HG03196 (cell line): ENCODE results near the gene C11orf86.

Source experiments
- ATAC-seq: cut with Tn5 transposase; IDR thresholded peaks from one replicate; pipeline ENCODE4 v1.9.1; 2021; ENCODE audit not compliant: unreplicated experiment

C11orf86 gene

DNA sequence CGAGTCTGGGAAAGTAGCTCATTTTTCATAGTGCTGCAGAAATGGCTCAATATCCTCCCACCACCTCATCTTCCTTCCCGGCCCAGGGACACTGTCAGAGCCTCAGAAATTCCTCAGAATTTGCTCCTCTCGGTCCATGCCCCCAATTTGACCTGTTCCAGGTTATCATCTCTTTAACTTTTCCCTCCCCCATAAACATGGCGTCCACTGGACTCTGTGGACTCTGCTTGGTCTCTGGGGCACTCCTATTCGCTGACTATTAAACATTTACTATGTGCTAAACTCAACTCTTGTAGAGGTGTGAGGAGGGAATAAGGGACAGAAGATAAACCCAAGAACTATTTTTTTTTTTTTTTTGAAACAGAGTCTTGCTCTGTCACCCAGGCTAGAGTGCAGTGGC is 8.8 kb upstream of the C11orf86 start:
- ATAC-seq, result no peak

GRCh38 chr11:66967670-66968425 is 7.3 kb upstream of the C11orf86 start:
- no peak for ATAC-seq

DNA sequence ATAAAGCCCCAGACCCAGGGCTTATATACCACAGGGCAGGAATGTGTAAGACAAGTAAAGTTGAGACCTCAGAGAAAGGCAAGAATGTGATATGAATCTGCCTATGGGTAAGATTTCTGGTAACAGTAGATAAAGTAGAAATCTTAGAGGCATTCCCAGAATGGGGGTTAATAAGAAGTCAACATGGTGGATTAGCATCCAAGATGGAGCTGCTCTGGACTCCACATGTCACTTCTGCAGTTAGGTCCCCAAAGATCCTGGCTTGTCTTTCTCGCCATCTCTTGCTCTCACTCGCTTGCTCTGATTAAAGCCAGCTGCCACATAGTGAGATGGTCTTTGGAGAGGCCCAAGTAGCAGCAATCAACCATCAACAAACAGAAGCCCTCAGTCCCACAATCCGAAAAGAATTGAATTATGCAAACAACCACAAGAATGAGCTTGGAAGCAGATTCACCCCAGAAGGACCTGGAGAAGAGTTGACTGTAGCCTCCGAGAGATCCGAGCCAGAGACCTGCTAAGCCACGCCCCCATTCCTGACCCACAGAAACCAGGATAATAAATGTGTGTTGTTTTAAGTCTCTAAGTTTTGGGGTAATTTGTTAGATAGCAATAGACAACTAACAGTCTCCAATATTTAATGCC is 5.4 kb upstream of the C11orf86 start:
- ATAC-seq, result no peak

- no peak for ATAC-seq
These were observed 4.7 kb upstream of the C11orf86 start for GRCh38 chr11:66970371-66970806.

DNA sequence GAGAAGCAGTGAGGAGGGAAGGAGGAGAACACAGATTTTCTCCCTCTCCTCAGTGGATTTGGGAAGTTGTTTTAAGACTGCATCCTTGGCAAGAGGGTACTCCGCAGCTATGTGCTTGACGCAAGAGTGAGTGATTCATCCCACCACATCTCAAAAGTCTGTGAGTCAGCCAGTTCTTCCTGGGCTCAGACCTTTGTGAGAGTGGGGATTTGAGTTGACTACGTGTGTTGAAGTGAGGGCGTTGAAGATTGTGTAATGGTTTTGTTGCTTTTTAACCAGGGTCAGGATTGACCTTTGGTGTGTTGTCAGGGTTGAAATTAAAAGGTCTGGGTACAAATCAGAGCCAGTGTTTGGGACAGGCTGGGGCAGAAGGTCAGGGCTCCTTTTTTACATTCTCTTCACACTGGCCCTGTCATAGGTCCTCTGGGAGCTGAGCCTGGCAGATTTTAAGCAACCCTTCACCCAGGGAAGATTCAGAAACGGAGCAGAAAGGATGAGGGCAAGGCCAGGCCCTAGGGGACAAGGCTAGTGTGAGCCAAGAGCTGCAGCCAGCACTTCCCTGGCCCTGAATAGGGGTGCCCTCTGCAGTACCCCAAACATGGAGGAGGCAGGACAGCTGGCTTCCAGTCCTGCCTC is 4.2 kb upstream of the C11orf86 start:
- ATAC-seq, result no peak

DNA sequence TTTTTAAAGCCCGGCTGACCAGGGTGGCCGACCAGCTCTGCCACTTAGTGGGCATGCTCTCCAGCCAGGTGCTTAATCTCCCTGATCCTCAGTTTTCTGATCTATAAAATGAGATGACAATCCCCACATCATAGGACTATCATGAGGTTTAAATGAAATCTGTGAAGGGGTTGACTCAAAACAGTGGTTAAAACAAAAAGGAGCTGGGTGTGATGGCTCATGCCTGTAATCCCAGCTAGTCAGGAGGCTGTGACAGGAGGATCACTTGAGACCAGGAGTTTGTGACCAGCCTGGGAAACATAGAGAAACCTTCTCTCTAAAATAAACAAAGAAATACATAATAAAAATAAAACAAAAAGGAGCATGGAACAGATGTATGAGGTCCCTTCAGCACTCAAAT is 3.6 kb upstream of the C11orf86 start:
- no peak for ATAC-seq

- ATAC-seq, result no peak
These were observed 1.0 kb upstream of the C11orf86 start for GRCh38 chr11:66973956-66974580.

GRCh38 chr11:66975405-66976027 is 412 bp downstream of the C11orf86 start:
- ATAC-seq, result no peak

GRCh38 chr11:66976028-66976467 is 944 bp downstream of the C11orf86 start:
- ATAC-seq, result no peak

DNA sequence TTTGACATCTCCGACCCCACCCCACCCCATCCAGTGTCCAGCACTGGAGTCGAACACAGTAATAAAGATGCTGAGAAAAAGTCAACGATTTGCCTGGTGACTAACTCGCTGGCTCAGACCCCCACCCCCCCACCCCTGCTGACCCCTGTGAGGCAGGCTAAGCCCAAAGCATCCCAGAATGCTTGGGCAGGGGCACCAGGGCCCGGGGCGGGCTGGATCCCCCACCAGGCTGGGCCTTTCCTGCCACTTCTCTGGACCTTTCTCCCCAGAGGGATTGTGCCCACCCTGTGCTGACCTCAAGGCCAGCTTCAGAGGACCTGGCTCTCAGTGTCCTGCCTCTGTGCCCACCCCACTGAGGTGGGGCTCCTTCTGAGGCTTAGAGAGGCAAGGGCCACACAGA is 1.8 kb downstream of the C11orf86 start:
- ATAC-seq, result no peak

DNA sequence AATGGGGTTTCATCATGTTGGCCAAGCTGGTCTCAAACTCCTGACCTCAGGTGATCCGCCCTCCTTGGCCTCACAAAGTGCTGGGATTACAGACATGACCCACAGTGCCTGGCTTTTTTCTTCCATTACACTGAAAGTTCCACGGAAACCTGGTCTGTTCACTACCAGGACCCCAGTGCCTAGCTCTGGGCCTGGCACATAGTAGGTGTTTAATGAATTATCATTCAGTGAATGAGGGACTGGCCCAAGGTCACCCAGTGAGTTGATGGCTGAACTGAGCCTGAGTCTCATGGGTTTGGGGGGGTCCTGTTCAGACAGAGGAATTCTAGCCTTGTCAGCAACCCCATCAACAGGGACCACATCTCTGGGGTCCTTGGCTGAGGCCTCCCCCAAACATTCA is 3.1 kb downstream of the C11orf86 start:
- ATAC-seq, result no peak

GRCh38 chr11:66978717-66979116 is 3.6 kb downstream of the C11orf86 start:
- ATAC-seq, result no peak

DNA sequence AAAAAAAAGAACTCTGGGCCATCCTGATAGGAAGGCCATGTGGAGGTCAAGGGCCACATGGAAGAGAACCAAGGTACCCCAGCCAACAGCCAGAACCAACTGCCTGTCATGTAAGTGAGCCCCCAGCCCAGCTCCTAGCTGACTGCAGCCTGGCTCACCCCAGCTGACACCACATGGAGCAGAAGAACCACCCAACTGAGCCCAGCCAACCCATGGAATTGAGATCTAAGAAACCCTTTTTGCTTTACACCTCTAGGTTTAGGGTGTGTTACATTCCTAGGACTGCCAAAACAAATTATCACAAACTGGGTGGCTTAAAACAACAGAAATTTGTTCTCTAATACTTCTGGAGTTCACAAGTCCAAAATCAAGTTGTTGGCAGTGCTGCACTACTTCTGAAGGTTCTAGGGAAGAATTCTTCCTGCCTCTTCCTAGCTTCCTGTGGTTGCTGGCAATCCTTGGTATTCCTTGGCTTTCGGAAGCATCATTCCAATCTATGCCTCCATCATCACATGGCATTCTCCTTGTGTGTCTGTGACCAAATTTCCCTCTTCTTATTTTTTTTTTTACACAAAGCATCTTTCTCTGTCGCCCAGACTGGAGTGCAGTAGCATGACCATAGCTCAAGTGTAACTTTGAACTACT is 4.4 kb downstream of the C11orf86 start:
- ATAC-seq, result no peak

- no peak for ATAC-seq
These were observed 7.0 kb downstream of the C11orf86 start for GRCh38 chr11:66981976-66982578.

GRCh38 chr11:66983275-66983924 is 8.3 kb downstream of the C11orf86 start:
- ATAC-seq, result no peak

DNA sequence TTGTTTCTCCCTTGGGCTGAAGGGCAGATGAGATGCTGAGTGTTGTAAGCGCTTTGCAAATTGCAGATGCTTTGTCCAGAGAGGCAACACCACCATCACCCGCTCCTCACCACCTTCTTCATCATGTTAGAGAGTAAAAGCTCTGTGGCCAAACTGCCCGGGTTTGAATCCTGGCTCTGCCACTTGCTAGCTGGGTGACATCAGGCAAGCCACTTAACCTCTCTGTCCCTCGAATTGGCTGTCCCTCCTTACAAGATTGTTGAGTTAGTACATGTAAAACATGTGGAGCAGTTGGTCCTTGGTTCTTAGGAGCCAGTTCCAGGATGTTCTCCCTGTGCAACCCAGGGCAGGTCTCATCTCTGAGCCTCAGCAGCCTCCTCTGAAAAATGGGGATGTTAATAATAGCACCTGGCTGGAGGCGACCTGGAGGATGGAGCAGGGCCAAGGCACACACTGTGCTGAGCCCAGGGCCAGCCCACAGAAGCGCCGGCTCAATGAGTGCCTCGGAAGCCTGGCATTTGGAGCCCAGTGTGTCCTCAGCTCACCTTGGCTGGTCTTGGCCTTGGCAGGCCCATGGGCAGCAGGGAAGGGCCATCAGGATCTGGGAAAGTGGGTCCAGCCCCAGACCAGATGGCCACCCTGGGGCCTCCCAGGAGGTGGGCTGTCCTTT is 10.5 kb downstream of the C11orf86 start:
- no peak for ATAC-seq

DNA sequence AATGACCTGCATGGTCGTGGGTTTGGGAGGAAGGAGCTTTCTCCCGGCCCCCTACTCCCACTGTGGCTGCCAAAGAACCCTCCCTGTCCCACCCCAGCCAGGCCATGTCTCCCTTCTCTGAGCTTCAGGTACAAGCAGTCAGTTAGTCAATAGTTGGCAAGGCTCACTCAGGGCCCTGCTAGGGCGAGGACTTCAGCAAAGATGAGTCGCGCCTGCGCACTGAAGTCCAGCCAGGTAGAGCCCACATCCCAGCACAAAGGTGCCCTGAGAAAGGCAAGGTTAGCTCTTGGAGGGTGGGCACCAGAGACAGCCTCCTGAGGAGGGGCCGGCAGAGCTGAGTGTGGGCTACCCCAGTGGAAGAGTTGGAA is 11.1 kb downstream of the C11orf86 start:
- ATAC-seq, result no peak

- ATAC-seq, result no peak
These were observed 12.1 kb downstream of the C11orf86 start for GRCh38 chr11:66987158-66987620.

DNA sequence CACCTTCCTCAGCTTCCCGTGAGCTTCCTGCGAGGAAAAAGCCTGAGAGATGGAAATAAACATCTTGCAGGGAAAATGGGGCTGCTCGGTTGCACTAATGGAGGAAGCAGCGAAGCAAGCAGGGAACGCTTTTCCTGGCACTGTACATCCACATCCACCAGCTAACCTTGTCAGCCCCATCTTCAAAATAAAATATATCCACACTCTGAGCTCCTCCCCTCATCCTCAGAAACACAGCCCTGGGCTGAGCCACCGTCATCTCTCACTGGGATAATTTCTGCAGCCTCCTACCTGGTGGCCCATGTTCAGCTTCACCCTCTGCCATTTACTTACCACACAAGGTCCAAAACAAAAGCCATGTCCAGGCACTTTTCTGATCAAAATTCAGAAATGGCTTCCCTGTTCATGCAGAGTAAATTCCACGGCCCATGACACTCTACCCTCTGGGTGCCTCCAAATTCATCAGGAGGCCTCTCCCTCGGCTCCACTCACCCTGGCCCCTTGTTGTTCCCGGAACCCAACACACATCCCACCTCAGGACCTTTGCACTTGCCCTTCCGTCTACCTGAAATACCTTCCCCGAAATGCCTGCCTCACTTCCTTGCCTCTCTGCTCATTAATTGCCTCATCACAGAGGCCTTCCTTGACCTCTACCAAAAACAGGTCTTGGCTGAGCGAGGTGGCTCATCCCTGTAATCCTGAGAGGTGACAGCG is 13.0 kb downstream of the C11orf86 start:
- no peak for ATAC-seq
